Retinal pigment epithelial cell (primary cell): ENCODE data around the gene ZNF132.
"Not testable (repeated sequence)": the region's sequence is repeated elsewhere in the genome, so short reads cannot be mapped to it uniquely, and the experiment has no call there.

Experiments
- DNase-seq: peaks from one replicate; pipeline ENCODE4 v3.0.0-alpha.2; 2010; ENCODE audit warnings: low read depth
- H3K4me3 ChIP-seq: 2 replicates; pipeline ENCODE4 v1.5.1; 2011; ENCODE audit warnings: mild to moderate bottlenecking, low read length, control low read depth, moderate library complexity
- CTCF ChIP-seq: conservative IDR thresholded peaks from 2 replicates; pipeline ENCODE4 v1.5.1; 2011; ENCODE audit warnings: low read depth, low read length, control low read depth, inconsistent platforms

Gene ZNF132

GRCh38 chr19:58439576-58440554 lies at the start of gene ZNF132:
Gene ZNF132 (minus strand): TSS chr19:58440153. CDS start chr19:58439821, 332 bp downstream.
- TF ChIP-seq CTCF, result no peak
- peak within 1 kb of the TSS; percentile 62 for H3K4me3 ChIP-seq

GRCh38 chr19:58484349-58484748 lies 44.4 kb upstream of the ZNF132 start:
- not testable (repeated sequence) for DNase-seq, H3K4me3 ChIP-seq
- TF ChIP-seq CTCF, result peak; percentile 16

More at GRCh38 chr19:58439576-58440554, at the start of gene ZNF132:
- peak; percentile 98 for DNase-seq

- DNase-seq, result no peak
- no peak overlapping the region for H3K4me3 ChIP-seq
- TF ChIP-seq CTCF, result no peak
Observed at GRCh38 chr19:58483776-58484175, 43.8 kb upstream of the ZNF132 start.

- no peak for DNase-seq
- H3K4me3 ChIP-seq, result no peak overlapping the region
- TF ChIP-seq CTCF, result no peak
Observed at GRCh38 chr19:58482372-58482771, 42.4 kb upstream of the ZNF132 start.

- TF ChIP-seq CTCF, result no peak
- no peak overlapping the region for H3K4me3 ChIP-seq
- no peak for DNase-seq
Observed at GRCh38 chr19:58480831-58481230, 40.9 kb upstream of the ZNF132 start.

GRCh38 chr19:58480481-58480830 lies 40.5 kb upstream of the ZNF132 start:
- no peak for TF ChIP-seq CTCF
- no peak overlapping the region for H3K4me3 ChIP-seq
- no peak for DNase-seq

GRCh38 chr19:58479736-58480480 lies 40.0 kb upstream of the ZNF132 start:
- no peak overlapping the region for H3K4me3 ChIP-seq
- no peak for TF ChIP-seq CTCF
- DNase-seq, result no peak
